K562 (cell line): ENCODE results near the gene RXRB. TPM values are rescaled to one million over a fixed set of nuclear protein-coding genes. Genes with fewer than 3 reads are reported as not detected.

ENCODE experiments used
- CBX3 ChIP-seq, 2 experiments: IDR thresholded peaks; 1 replicate in 1 of 2; 2 replicates in 1 of 2; pipeline ENCODE4 v1.6.1; 2012; ENCODE audit warnings: inconsistent platforms in 2 of 2, low read length in 2 of 2, borderline replicate concordance in 1 of 2, control low read depth in 1 of 2
- CC2D1A ChIP-seq: fragments of 450-650 bp; IDR thresholded peaks from 2 replicates; pipeline ENCODE4 v1.6.1; 2017; ENCODE audit warnings: mild to moderate bottlenecking
- ETS2 ChIP-seq: IDR thresholded peaks from 2 replicates; pipeline ENCODE4 v1.6.1; 2016; ENCODE audit warnings: borderline replicate concordance, missing genetic modification characterization, mild to moderate bottlenecking, moderate library complexity, missing compliant biosample characterization; ENCODE audit not compliant: poor library complexity, severe bottlenecking
- GATAD2A ChIP-seq: fragments of 450-650 bp; IDR thresholded peaks from 2 replicates; pipeline ENCODE4 v1.6.1; 2017
- GTF2E2 ChIP-seq: fragments of 200-800 bp; sonication (Bioruptor generic); IDR thresholded peaks from 2 replicates; pipeline ENCODE4 v1.6.1; 2016; ENCODE audit warnings: missing genetic modification characterization, missing compliant biosample characterization
- MAZ ChIP-seq, 2 experiments: fragments of 450-650 bp in 1 of 2; sonication (generic) in 1 of 2; formaldehyde crosslinking; IDR thresholded peaks in 1 of 2; conservative IDR thresholded peaks in 1 of 2; 2 replicates each; pipeline versions ENCODE4 v1.4.0 to v1.5.0; 2020; ENCODE audit warnings: mild to moderate bottlenecking in 1 of 2, missing genetic modification reagents in 1 of 2
- NFE2 ChIP-seq: IDR thresholded peaks from 2 replicates; pipeline ENCODE4 v1.6.1; 2014; ENCODE audit warnings: antibody characterized with exemption, low read depth
- NRF1 ChIP-seq, 2 experiments: fragments of 450-650 bp; IDR thresholded peaks in 1 of 2; conservative IDR thresholded peaks in 1 of 2; 2 replicates each; pipeline ENCODE4 v1.6.1; 2014; ENCODE audit warnings: mild to moderate bottlenecking in 2 of 2
- PRMT5 ChIP-seq: sonication (generic); formaldehyde crosslinking; IDR thresholded peaks from 2 replicates; pipeline ENCODE4 v1.5.0; 2020; ENCODE audit warnings: missing genetic modification reagents
- RB1 ChIP-seq: fragments of 450-650 bp; IDR thresholded peaks from 2 replicates; pipeline ENCODE4 v1.6.1; 2017; ENCODE audit warnings: low read depth, mild to moderate bottlenecking
- ZNF175 ChIP-seq: fragments of 200-800 bp; sonication (Bioruptor generic); IDR thresholded peaks from 2 replicates; pipeline ENCODE4 v1.6.1; 2016; ENCODE audit warnings: low read depth, mild to moderate bottlenecking, missing genetic modification characterization, missing compliant biosample characterization
- polyA plus RNA-seq, 8 experiments: library from polyadenylated mRNA; depleted of rRNA in 4 of 8; stranded (reverse) in 5 of 8; unstranded in 3 of 8; fragments of >200 nt; fragmentation: Nextera tagmentation in 2 of 8; fragmentation: Illumina TruSeq in 1 of 8; extraction: Ambion mirVana in 2 of 8; extraction: Trizol in 1 of 8; gene quantifications; 2 replicates each; pipeline versions ENCODE4 v1.2.1 to v1.2.3, GENCODE V29; 2011 to 2014; ENCODE audit warnings: inconsistent platforms in 1 of 8, missing spikeins in 1 of 8
- total RNA-seq, 7 experiments: library from RNA; depleted of rRNA in 6 of 7; stranded (reverse); fragments of >200 nt in 6 of 7; fragmentation: Illumina TruSeq in 2 of 7; extraction: Trizol in 2 of 7; gene quantifications; 2 replicates each; pipeline versions ENCODE4 v1.2.1 to v1.2.3, GENCODE V29; 2011 to 2021; ENCODE audit warnings: low replicate concordance in 1 of 7
- TF ChIP-seq, protein P1 (sequence below): fragments of 250-450 bp; sonication (Bioruptor Pico); IDR thresholded peaks from 2 replicates; pipeline ENCODE4 v1.4.0; 2020; ENCODE audit warnings: mild to moderate bottlenecking, moderate library complexity, borderline replicate concordance
- TF ChIP-seq, protein P2 (sequence below): sonication (generic); formaldehyde crosslinking; IDR thresholded peaks from 2 replicates; pipeline ENCODE4 v1.8.1; 2023; ENCODE audit warnings: mild to moderate bottlenecking, missing genetic modification reagents
- TF ChIP-seq, protein P3 (sequence below): fragments of 250-450 bp; sonication (Bioruptor Pico); IDR thresholded peaks from 2 replicates; pipeline ENCODE4 v1.8.0; 2021; ENCODE audit warnings: borderline replicate concordance, mild to moderate bottlenecking, moderate library complexity; ENCODE audit not compliant: poor library complexity, severe bottlenecking
- TF ChIP-seq, protein P4 (sequence below): fragments of 250-450 bp; sonication (Bioruptor Pico); IDR thresholded peaks from 2 replicates; pipeline ENCODE4 v1.6.1; 2021; ENCODE audit warnings: mild to moderate bottlenecking
- TF ChIP-seq, protein P5 (sequence below): fragments of 450-650 bp; conservative IDR thresholded peaks from 2 replicates; pipeline ENCODE4 v1.6.1; 2016; ENCODE audit warnings: missing genetic modification characterization, low read depth, mild to moderate bottlenecking, control low read depth, missing compliant biosample characterization
- TF ChIP-seq, protein P6 (sequence below): fragments of 450-650 bp; formaldehyde crosslinking; IDR thresholded peaks from 2 replicates; pipeline ENCODE4 v1.4.0; 2020; ENCODE audit warnings: mild to moderate bottlenecking, moderate library complexity

The RXRB gene
- total and polyA plus RNA-seq, 9 of the 15 experiments (the other 6 are each of a cell fraction or from before 2014, with no cell fraction given), result 0.76 to 35.5 (median 18.4) TPM

DNA sequence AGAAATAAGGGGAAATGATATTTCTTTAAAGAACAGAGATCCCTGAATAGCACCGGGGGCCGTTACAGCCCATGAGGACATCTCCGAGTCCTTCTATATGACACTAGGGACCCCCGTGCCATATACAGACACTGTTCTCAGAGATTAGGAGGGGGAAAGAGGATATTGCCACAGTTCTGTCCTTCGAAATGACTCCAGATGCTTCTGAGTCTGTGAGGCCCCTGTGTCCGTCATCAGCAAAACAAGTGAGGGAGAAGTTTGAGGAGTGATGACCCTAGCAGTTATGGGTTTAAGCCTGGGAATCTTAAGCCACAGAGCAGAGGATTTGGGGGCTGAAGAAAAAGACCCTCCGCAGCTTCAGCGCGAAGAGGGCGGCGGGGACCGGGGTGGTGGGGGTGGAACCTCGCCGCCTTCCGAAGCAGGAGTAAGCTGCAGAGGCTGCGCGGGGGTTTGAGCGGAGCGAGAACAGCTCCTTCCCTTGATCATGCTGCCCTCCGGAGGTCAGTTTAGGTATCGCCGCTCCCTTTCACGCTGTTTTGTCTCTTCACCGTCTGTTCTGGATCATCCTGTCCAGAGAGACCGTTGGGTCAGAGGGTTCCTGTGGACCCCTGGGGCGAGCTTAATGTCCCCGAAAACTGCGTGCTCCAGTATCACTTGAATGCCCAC lies 47.6 kb upstream of the RXRB start (continued):
- TF ChIP-seq, protein P1, sequence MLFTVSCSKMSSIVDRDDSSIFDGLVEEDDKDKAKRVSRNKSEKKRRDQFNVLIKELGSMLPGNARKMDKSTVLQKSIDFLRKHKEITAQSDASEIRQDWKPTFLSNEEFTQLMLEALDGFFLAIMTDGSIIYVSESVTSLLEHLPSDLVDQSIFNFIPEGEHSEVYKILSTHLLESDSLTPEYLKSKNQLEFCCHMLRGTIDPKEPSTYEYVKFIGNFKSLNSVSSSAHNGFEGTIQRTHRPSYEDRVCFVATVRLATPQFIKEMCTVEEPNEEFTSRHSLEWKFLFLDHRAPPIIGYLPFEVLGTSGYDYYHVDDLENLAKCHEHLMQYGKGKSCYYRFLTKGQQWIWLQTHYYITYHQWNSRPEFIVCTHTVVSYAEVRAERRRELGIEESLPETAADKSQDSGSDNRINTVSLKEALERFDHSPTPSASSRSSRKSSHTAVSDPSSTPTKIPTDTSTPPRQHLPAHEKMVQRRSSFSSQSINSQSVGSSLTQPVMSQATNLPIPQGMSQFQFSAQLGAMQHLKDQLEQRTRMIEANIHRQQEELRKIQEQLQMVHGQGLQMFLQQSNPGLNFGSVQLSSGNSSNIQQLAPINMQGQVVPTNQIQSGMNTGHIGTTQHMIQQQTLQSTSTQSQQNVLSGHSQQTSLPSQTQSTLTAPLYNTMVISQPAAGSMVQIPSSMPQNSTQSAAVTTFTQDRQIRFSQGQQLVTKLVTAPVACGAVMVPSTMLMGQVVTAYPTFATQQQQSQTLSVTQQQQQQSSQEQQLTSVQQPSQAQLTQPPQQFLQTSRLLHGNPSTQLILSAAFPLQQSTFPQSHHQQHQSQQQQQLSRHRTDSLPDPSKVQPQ (CRISPR knock-in tag), result no peak
- TF ChIP-seq, protein P2, sequence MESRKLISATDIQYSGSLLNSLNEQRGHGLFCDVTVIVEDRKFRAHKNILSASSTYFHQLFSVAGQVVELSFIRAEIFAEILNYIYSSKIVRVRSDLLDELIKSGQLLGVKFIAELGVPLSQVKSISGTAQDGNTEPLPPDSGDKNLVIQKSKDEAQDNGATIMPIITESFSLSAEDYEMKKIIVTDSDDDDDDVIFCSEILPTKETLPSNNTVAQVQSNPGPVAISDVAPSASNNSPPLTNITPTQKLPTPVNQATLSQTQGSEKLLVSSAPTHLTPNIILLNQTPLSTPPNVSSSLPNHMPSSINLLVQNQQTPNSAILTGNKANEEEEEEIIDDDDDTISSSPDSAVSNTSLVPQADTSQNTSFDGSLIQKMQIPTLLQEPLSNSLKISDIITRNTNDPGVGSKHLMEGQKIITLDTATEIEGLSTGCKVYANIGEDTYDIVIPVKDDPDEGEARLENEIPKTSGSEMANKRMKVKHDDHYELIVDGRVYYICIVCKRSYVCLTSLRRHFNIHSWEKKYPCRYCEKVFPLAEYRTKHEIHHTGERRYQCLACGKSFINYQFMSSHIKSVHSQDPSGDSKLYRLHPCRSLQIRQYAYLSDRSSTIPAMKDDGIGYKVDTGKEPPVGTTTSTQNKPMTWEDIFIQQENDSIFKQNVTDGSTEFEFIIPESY (CRISPR knock-in tag), result peak; percentile 47; the same call in 1 of the 2 replicates
- TF ChIP-seq CC2D1A (peak; percentile 90), GTF2E2 (tag) (peak; percentile 35; the same call in 1 of the 2 replicates), GATAD2A (0 out of 2 replicates have a peak, but pooled peaks have one; percentile 9), NRF1 (conservative IDR thresholded peaks at IDR 0.05 in 1 of 2, IDR thresholded peaks at IDR 0.05 in 1 of 2) (peak; percentile 76 to 83), CBX3 (IDR thresholded peaks at IDR 0.05; ENCODE audit: borderline replicate concordance in 1 of 2, low read length in 2 of 2) (no peak), MAZ (CRISPR knock-in tag; conservative IDR thresholded peaks at IDR 0.05 in 1 of 2, IDR thresholded peaks at IDR 0.05 in 1 of 2) (peak in 1 of 2 experiments; percentile 87; a peak in 2 of 4 replicates), ZNF175 (CRISPR knock-in tag) (no peak), PRMT5 (CRISPR knock-in tag) (no peak), NFE2 (peak; percentile 24; the same call in 1 of the 2 replicates), RB1 (peak; percentile 83), ETS2 (tag) (no peak)
- TF ChIP-seq, protein P3, sequence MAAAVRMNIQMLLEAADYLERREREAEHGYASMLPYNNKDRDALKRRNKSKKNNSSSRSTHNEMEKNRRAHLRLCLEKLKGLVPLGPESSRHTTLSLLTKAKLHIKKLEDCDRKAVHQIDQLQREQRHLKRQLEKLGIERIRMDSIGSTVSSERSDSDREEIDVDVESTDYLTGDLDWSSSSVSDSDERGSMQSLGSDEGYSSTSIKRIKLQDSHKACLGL, result no peak
- TF ChIP-seq, protein P4, sequence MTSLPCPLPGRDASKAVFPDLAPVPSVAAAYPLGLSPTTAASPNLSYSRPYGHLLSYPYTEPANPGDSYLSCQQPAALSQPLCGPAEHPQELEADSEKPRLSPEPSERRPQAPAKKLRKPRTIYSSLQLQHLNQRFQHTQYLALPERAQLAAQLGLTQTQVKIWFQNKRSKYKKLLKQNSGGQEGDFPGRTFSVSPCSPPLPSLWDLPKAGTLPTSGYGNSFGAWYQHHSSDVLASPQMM (CRISPR knock-in tag), result no peak
- TF ChIP-seq, protein P5, sequence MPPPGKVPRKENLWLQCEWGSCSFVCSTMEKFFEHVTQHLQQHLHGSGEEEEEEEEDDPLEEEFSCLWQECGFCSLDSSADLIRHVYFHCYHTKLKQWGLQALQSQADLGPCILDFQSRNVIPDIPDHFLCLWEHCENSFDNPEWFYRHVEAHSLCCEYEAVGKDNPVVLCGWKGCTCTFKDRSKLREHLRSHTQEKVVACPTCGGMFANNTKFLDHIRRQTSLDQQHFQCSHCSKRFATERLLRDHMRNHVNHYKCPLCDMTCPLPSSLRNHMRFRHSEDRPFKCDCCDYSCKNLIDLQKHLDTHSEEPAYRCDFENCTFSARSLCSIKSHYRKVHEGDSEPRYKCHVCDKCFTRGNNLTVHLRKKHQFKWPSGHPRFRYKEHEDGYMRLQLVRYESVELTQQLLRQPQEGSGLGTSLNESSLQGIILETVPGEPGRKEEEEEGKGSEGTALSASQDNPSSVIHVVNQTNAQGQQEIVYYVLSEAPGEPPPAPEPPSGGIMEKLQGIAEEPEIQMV (tag), result no peak
- TF ChIP-seq, protein P6, sequence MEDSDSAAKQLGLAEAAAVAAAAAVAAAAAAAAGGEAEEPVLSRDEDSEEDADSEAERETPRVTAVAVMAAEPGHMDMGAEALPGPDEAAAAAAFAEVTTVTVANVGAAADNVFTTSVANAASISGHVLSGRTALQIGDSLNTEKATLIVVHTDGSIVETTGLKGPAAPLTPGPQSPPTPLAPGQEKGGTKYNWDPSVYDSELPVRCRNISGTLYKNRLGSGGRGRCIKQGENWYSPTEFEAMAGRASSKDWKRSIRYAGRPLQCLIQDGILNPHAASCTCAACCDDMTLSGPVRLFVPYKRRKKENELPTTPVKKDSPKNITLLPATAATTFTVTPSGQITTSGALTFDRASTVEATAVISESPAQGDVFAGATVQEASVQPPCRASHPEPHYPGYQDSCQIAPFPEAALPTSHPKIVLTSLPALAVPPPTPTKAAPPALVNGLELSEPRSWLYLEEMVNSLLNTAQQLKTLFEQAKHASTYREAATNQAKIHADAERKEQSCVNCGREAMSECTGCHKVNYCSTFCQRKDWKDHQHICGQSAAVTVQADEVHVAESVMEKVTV (CRISPR knock-in tag), result peak; percentile 90
